Measurements from ENCODE around the gene ING3.
"Not testable (repeated sequence)": the region's sequence is repeated elsewhere in the genome, so short reads cannot be mapped to it uniquely, and the experiment has no call there.

The ING3 gene

GRCh38 chr7:121003986-121004685 is 53.6 kb downstream of the ING3 start:
- no peak for DNase-seq

- DNase-seq: not testable (repeated sequence)
Observed at GRCh38 chr7:121005058-121005457, 54.5 kb downstream of the ING3 start.

GRCh38 chr7:121005996-121006584 is 55.5 kb downstream of the ING3 start:
- no peak for DNase-seq

- no peak for DNase-seq
Observed at GRCh38 chr7:121006711-121007315, 56.2 kb downstream of the ING3 start.

- DNase-seq: no peak
Observed at GRCh38 chr7:121008816-121009215, 58.2 kb downstream of the ING3 start.

GRCh38 chr7:121011401-121011800 is 60.8 kb downstream of the ING3 start:
- no peak for DNase-seq

GRCh38 chr7:121012170-121012874 is 61.7 kb downstream of the ING3 start:
- DNase-seq: no peak

GRCh38 chr7:121012919-121013318 is 62.3 kb downstream of the ING3 start:
- no peak for DNase-seq

GRCh38 chr7:121015560-121015959 is 65.0 kb downstream of the ING3 start:
- DNase-seq: no peak

GRCh38 chr7:121016966-121017365 is 66.4 kb downstream of the ING3 start:
- no peak for DNase-seq

- no peak for DNase-seq
Observed at GRCh38 chr7:121017586-121017985, 67.0 kb downstream of the ING3 start.

GRCh38 chr7:121019018-121019417 is 68.4 kb downstream of the ING3 start:
- DNase-seq: no peak

GRCh38 chr7:121020249-121020988 is 69.8 kb downstream of the ING3 start:
- no peak for DNase-seq

- no peak for DNase-seq
Observed at GRCh38 chr7:121020989-121021969, 70.7 kb downstream of the ING3 start.

- no peak for DNase-seq
Observed at GRCh38 chr7:121023194-121023593, 72.6 kb downstream of the ING3 start.

GRCh38 chr7:121023683-121024511 is 73.3 kb downstream of the ING3 start:
- DNase-seq: peak; percentile 24

GRCh38 chr7:121024611-121025010 is 74.0 kb downstream of the ING3 start:
- DNase-seq: no peak

- no peak for DNase-seq
Observed at GRCh38 chr7:121026159-121026558, 75.6 kb downstream of the ING3 start.

GRCh38 chr7:121026577-121027111 is 76.1 kb downstream of the ING3 start:
- DNase-seq: no peak

Measured in NCI-H526 treated with DMSO at 0.1 percent for 48 hours (cell line).